Lower lobe of right lung (tissue), 2 donors: Measurements from ENCODE around the gene FBXL20. TPM values are rescaled to one million over a fixed set of nuclear protein-coding genes. Genes with fewer than 3 reads are reported as not detected.
"Not testable (repeated sequence)": the region's sequence is repeated elsewhere in the genome, so short reads cannot be mapped to it uniquely, and the experiment has no call there.

Experiments
- ATAC-seq, 2 donors: fragments of 200-7000 bp; cut with Tn5 transposase; one replicate each; pipeline ENCODE4 v1.9.1; 2020 to 2022; ENCODE audit warnings: mild to moderate bottlenecking in 2 of 2, moderate library complexity in 2 of 2
- DNase-seq: peaks from one replicate; pipeline ENCODE4 v3.0.0-alpha.2; 2020
- H3K27ac ChIP-seq: fragments of 200-600 bp; one replicate; pipeline ENCODE4 v1.8.0; 2022
- H3K27me3 ChIP-seq: fragments of 200-600 bp; one replicate; pipeline ENCODE4 v1.8.0; 2022; ENCODE audit warnings: low read depth
- H3K36me3 ChIP-seq: fragments of 200-600 bp; one replicate; pipeline ENCODE4 v1.8.0; 2022; ENCODE audit warnings: mild to moderate bottlenecking
- H3K4me1 ChIP-seq: fragments of 200-600 bp; one replicate; pipeline ENCODE4 v1.8.0; 2022
- H3K4me3 ChIP-seq: fragments of 200-600 bp; one replicate; pipeline ENCODE4 v1.8.0; 2022; ENCODE audit warnings: mild to moderate bottlenecking
- H3K9me3 ChIP-seq: fragments of 200-600 bp; one replicate; pipeline ENCODE4 v1.8.0; 2022
- intact Hi-C: fragments of 100-400 bp; cut with DNase I; formaldehyde crosslinking; loops from one replicate; pipeline ENCODE4 v1.11.0; 2022
- total RNA-seq: library from RNA; stranded (reverse); fragmentation: NEBNext Ultra II Directional; extraction: Animal tissue kit (Norgen Biotek cat#: 25700); gene quantifications from one replicate; pipeline ENCODE4 v1.2.1, GENCODE V29; 2021
- TF ChIP-seq, protein P1 (sequence below): fragments of 200-600 bp; IDR thresholded peaks from one replicate; pipeline ENCODE4 v1.8.0; 2022; ENCODE audit warnings: antibody characterized with exemption, mild to moderate bottlenecking
- donor health status: DM: no; HTN: yes; CAD: no; lungs with severe emphysema.

FBXL20 gene
- total RNA-seq, 1 donor from 2014 or later, result 25.4 TPM

DNA sequence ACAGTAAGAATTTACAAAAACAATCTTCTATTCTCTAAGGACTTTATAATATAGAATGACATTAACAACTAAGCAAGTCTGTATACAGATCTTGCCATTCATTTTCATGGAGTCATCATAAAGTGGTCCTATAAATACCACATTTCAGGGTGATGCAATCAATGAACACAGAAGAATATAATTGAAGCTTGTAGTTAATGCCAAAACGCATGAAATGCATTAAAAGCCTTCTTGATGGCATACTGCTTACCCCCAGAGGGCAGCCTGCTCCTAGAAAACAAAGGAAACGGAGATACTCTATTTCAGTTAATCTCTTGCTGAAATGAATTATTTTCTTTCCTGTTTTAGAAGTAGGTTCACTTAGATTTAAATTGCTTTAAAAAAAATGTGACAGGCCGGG is 130.5 kb downstream of the FBXL20 start:
- intact Hi-C loops, result no loop called here
- DNase-seq, result no peak
- TF ChIP-seq, protein P1, sequence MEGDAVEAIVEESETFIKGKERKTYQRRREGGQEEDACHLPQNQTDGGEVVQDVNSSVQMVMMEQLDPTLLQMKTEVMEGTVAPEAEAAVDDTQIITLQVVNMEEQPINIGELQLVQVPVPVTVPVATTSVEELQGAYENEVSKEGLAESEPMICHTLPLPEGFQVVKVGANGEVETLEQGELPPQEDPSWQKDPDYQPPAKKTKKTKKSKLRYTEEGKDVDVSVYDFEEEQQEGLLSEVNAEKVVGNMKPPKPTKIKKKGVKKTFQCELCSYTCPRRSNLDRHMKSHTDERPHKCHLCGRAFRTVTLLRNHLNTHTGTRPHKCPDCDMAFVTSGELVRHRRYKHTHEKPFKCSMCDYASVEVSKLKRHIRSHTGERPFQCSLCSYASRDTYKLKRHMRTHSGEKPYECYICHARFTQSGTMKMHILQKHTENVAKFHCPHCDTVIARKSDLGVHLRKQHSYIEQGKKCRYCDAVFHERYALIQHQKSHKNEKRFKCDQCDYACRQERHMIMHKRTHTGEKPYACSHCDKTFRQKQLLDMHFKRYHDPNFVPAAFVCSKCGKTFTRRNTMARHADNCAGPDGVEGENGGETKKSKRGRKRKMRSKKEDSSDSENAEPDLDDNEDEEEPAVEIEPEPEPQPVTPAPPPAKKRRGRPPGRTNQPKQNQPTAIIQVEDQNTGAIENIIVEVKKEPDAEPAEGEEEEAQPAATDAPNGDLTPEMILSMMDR, result peak; percentile 26
- H3K36me3 ChIP-seq, result peaks cover 86% of the 10 kb centered on the region
- no peaks in the 10 kb centered on the region for H3K9me3 ChIP-seq
- ATAC-seq, result no peak
- no peak overlapping the region for H3K27ac ChIP-seq
- H3K4me1 ChIP-seq, result no peaks in the 10 kb centered on the region
- no peaks in the 10 kb centered on the region for H3K27me3 ChIP-seq
- no peak overlapping the region for H3K4me3 ChIP-seq

DNA sequence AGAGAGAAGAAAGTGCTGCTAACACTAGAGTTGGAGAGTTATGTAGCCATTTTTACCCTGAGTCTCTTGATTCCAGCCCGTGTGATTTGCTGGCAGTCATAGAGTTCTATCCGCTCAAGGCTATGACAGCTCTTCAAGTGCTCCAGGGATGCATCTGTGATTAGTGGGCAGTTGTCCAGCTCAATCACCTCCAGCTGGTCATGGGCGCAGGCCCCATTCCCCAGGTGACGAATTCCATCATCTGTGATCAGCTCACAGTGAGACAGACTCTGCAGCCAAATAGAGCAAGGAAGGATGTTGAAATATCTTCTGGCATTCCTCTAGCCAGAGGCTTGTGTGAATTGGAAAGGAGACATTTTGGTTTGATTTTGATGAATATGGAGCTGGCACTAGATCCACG is 137.3 kb downstream of the FBXL20 start:
- H3K27me3 ChIP-seq, result no peaks in the 10 kb centered on the region
- no peaks in the 10 kb centered on the region for H3K9me3 ChIP-seq
- peaks cover 95% of the 10 kb centered on the region for H3K36me3 ChIP-seq
- no peaks in the 10 kb centered on the region for H3K4me1 ChIP-seq
- ATAC-seq (no peak), DNase-seq (no peak)
- H3K4me3 ChIP-seq, result no peak overlapping the region
- H3K27ac ChIP-seq, result no peak overlapping the region
- intact Hi-C loops, result no loop called here
- TF ChIP-seq, protein P1, result no peak

DNA sequence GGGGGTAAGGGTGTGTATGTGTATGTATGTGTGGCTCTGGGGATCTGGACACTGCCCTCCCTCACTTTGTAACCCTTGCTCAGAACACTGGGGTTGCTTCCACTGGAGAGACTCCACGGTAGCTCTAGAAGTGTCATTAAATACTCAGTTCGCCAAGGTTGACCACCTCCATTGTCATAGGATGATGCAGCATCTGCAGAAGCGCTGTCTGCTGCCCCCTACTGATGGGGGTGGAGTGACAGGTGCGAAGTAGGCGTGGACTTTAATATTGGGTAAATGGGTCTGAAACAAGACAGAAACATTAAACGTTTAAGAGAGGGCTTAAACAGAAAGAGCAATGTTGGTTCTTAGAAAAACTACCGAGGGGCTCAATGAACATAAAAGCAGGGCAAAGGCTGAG is 140.1 kb downstream of the FBXL20 start:
- H3K9me3 ChIP-seq, result no peaks in the 10 kb centered on the region
- H3K4me1 ChIP-seq, result no peaks in the 10 kb centered on the region
- H3K36me3 ChIP-seq, result peaks cover 95% of the 10 kb centered on the region
- DNase-seq, result no peak
- no peak overlapping the region for H3K4me3 ChIP-seq
- no peak for ATAC-seq
- TF ChIP-seq, protein P1, result peak; percentile 28
- no peak overlapping the region for H3K27ac ChIP-seq
- intact Hi-C loops, result no loop called here
- H3K27me3 ChIP-seq, result no peaks in the 10 kb centered on the region

DNA sequence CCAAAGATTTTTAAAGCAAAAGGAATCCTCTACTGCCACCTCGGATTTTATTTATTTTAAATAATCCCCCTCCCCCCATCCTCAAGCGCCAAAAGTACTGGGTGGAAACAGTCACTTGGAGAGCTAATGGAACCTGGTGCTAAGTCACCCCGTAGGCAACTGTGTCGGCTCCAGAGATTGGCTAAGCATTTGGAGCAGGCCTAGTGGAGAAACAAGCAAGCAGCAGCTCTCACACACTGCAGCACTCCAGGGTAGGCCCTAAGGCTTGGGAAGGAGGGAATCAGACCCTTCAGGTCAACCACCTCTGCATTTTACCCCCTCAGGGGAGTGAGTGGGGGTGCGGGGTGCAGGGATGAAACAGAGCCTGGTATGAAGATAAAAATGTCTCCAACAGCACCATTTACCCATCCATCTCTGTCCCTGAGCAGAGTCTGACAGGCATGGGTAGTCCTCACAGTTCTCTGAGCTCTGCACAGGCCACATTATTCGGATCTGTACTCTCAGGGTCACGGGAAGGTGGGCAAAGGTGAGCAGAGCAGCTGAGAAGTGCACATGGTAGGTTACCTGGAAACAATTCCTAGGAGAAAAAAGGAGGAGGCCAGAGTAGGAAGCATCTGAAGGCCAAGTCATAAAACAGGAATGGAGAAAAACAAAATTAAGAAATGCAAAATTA is 148.5 kb downstream of the FBXL20 start:
- peaks cover 53% of the 10 kb centered on the region for H3K36me3 ChIP-seq
- intact Hi-C loops, result no loop called here
- ATAC-seq, result no peak

DNA sequence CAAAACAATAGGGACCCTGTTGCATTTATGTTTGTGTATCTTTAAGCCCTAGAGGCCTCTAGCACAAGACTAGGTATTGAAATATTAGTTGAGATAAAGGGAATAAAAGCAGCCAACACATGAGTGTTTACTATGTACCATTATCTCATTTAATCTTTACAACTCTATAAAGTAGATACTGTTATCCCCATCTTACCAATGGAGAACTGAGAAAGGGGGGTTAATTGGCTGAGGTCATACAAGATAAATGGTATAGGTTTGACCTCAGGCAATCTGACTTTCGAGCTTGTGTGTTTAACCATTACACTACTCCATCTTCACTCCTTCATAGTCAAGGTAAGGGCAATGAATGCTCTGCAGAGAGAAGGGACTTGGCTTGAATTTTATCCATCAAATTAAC is 149.4 kb downstream of the FBXL20 start:
- no peak overlapping the region for H3K27ac ChIP-seq
- TF ChIP-seq, protein P1, result no peak
- no peak overlapping the region for H3K4me3 ChIP-seq
- H3K4me1 ChIP-seq, result no peaks in the 10 kb centered on the region
- intact Hi-C loops, result no loop called here
- no peaks in the 10 kb centered on the region for H3K27me3 ChIP-seq
- no peak for ATAC-seq
- H3K9me3 ChIP-seq, result no peaks in the 10 kb centered on the region
- peaks cover 44% of the 10 kb centered on the region for H3K36me3 ChIP-seq
- no peak for DNase-seq

More for the DNA sequence above, 148.5 kb downstream of the FBXL20 start:
- H3K4me3 ChIP-seq, result no peak overlapping the region
- no peaks in the 10 kb centered on the region for H3K9me3 ChIP-seq
- no peaks in the 10 kb centered on the region for H3K4me1 ChIP-seq
- TF ChIP-seq, protein P1, result no peak
- no peak for DNase-seq
- H3K27ac ChIP-seq, result no peak overlapping the region
- no peaks in the 10 kb centered on the region for H3K27me3 ChIP-seq

DNA sequence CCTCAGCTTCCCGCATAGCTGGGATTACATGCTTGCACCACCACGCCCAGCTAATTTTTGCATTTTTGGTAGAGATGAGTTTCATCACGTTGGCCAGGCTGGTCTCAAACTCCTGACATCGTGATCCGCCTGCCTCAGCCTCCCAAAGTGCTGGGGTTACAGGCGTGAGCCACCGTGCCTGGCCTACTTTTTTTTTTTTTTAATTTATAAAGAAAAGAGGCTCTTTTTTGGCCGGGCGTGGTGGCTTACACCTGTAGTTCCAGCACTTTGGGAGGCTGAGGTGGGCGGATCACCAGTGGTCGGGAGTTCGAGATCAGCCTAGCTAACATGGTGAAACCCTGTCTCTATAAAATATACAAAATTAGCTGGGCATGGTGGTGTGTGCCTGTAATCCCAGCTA is 151.3 kb downstream of the FBXL20 start:
- H3K27ac ChIP-seq, H3K4me1 ChIP-seq, intact Hi-C loops, H3K9me3 ChIP-seq, ATAC-seq, H3K27me3 ChIP-seq, DNase-seq, H3K4me3 ChIP-seq: not testable (repeated sequence)
- H3K36me3 ChIP-seq, result peaks cover 26% of the 10 kb centered on the region
